Esophagus squamous epithelium (tissue), 4 donors: ENCODE measurements around the gene TSKS.

Experiments
- POLR2A ChIP-seq, 4 donors: fragments of 450-650 bp; IDR thresholded peaks; one replicate each; pipeline ENCODE4 v1.6.1; 2017; ENCODE audit warnings: antibody characterized with exemption in 4 of 4, mild to moderate bottlenecking in 4 of 4, moderate library complexity in 3 of 4
- TF ChIP-seq, protein P1 (sequence below), 6 experiments: fragments of 450-650 bp in 4 of 6; fragments of 200-600 bp in 2 of 6; sonication (generic) in 2 of 6; IDR thresholded peaks; one replicate each; pipeline ENCODE4 v1.5.1; 2016 to 2019; ENCODE audit warnings: antibody characterized with exemption in 6 of 6, mild to moderate bottlenecking in 4 of 6, moderate library complexity in 4 of 6

DNA sequence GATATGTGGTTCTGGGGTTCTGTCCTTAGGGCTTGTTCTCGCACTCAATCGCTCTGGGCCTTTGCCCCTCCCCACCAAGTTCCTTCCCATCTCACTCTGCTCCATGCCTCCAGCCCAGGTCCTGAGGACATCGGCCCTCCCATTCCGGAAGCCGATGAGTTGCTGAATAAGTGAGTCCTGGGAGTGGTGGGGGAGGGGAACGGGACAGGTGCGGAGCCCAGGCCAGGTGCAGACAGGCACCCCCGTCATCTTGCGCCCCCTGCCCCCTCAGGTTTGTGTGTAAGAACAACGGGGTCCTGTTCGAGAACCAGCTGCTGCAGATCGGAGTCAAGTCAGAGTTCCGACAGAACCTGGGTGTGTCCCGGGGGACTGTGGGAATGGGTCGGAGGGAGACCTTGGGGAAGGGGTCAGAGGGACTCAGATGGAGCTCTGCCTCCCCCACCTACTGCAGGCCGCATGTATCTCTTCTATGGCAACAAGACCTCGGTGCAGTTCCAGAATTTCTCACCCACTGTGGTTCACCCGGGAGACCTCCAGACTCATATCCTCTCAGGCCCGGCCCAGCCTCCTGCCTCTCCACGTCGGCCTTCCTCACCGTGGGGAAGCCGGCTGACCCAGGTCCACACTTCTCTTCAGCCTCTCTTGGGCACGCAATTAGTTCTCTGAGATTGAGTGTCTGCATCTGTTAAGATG, 39.9 kb upstream of the TSKS start:
- TF ChIP-seq, protein P1, sequence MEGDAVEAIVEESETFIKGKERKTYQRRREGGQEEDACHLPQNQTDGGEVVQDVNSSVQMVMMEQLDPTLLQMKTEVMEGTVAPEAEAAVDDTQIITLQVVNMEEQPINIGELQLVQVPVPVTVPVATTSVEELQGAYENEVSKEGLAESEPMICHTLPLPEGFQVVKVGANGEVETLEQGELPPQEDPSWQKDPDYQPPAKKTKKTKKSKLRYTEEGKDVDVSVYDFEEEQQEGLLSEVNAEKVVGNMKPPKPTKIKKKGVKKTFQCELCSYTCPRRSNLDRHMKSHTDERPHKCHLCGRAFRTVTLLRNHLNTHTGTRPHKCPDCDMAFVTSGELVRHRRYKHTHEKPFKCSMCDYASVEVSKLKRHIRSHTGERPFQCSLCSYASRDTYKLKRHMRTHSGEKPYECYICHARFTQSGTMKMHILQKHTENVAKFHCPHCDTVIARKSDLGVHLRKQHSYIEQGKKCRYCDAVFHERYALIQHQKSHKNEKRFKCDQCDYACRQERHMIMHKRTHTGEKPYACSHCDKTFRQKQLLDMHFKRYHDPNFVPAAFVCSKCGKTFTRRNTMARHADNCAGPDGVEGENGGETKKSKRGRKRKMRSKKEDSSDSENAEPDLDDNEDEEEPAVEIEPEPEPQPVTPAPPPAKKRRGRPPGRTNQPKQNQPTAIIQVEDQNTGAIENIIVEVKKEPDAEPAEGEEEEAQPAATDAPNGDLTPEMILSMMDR (IDR thresholded peaks at IDR 0.05): no peak
- TF ChIP-seq POLR2A (IDR thresholded peaks at IDR 0.05): no peak
